Nephron (organoid): ENCODE results near the gene NACC1.
A peak's percentile ranks its signal among the peaks of the same experiment; 100 is the strongest.

ENCODE experiments used
- H3K27ac Mint-ChIP-seq, 3 experiments: 2 replicates each; pipeline ENCODE4 v1.8.0; 2020; ENCODE audit warnings: mixed read lengths in 3 of 3, mild to moderate bottlenecking in 2 of 3, moderate library complexity in 1 of 3
- H3K27me3 Mint-ChIP-seq: 2 replicates; pipeline ENCODE4 v1.8.0; 2021; ENCODE audit warnings: low read depth, mild to moderate bottlenecking, moderate library complexity, mixed read lengths
- H3K36me3 Mint-ChIP-seq: 2 replicates; pipeline ENCODE4 v1.8.0; 2020; ENCODE audit warnings: low read depth, mixed read lengths
- H3K4me1 Mint-ChIP-seq: 2 replicates; pipeline ENCODE4 v1.8.0; 2020; ENCODE audit warnings: mixed read lengths
- H3K4me3 Mint-ChIP-seq, 3 experiments: 2 replicates each; pipeline ENCODE4 v1.8.0; 2020; ENCODE audit warnings: mild to moderate bottlenecking in 3 of 3, mixed read lengths in 3 of 3, moderate library complexity in 2 of 3
- H3K9me3 Mint-ChIP-seq: 2 replicates; pipeline ENCODE4 v1.8.0; 2020; ENCODE audit warnings: mixed read lengths
- TF ChIP-seq, protein P1 (sequence below), 3 experiments: fragments of 200-600 bp; sonication (generic); IDR thresholded peaks; one replicate each; pipeline ENCODE4 v1.5.0; 2021; ENCODE audit warnings: antibody characterized with exemption in 3 of 3; ENCODE audit not compliant: unreplicated experiment in 3 of 3

Gene NACC1

DNA sequence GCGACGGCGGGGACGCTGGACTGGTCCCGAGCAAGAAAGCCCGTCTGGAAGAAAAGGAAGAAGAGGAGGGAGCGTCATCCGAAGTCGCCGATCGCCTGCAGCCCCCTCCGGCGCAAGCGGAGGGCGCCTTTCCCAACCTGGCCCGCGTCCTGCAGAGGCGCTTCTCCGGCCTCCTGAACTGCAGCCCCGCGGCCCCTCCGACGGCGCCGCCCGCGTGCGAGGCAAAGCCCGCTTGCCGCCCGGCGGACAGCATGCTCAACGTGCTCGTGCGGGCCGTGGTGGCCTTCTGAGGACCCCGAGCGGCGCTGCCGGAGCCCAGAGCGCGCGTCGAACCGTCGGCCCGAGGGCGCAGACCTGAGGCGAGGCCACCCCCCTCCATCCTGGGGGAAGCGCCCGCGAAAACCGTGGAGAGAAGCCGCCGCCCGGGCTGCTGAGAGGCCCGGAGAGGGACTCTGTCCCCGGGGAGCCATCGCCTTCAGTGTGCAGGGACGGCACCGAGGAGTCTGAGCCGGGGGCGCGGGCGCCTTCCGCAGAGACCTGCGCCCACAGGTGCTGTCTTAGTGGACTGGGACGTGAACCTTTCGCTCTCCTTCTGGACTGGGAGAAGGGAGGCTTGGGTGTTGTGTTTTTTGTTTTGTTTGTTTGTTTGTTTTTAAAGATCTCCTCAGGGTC is 35.6 kb downstream of the NACC1 start:
- Mint-ChIP-seq H3K9me3 (no peaks in the 10 kb centered on the region), H3K36me3 (peaks cover 11% of the 10 kb centered on the region), H3K27ac (peak overlapping the region; percentile 95 to 100 (median 96)), H3K4me3 (peak overlapping the region; percentile 95 to 100 (median 100)), H3K27me3 (peaks cover 5% of the 10 kb centered on the region), H3K4me1 (peaks cover 17% of the 10 kb centered on the region)
- TF ChIP-seq, protein P1, sequence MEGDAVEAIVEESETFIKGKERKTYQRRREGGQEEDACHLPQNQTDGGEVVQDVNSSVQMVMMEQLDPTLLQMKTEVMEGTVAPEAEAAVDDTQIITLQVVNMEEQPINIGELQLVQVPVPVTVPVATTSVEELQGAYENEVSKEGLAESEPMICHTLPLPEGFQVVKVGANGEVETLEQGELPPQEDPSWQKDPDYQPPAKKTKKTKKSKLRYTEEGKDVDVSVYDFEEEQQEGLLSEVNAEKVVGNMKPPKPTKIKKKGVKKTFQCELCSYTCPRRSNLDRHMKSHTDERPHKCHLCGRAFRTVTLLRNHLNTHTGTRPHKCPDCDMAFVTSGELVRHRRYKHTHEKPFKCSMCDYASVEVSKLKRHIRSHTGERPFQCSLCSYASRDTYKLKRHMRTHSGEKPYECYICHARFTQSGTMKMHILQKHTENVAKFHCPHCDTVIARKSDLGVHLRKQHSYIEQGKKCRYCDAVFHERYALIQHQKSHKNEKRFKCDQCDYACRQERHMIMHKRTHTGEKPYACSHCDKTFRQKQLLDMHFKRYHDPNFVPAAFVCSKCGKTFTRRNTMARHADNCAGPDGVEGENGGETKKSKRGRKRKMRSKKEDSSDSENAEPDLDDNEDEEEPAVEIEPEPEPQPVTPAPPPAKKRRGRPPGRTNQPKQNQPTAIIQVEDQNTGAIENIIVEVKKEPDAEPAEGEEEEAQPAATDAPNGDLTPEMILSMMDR (IDR thresholded peaks at IDR 0.05; ENCODE audit: unreplicated experiment in 3 of 3), result peak in 2 of 3 experiments; percentile 7 to 20

DNA sequence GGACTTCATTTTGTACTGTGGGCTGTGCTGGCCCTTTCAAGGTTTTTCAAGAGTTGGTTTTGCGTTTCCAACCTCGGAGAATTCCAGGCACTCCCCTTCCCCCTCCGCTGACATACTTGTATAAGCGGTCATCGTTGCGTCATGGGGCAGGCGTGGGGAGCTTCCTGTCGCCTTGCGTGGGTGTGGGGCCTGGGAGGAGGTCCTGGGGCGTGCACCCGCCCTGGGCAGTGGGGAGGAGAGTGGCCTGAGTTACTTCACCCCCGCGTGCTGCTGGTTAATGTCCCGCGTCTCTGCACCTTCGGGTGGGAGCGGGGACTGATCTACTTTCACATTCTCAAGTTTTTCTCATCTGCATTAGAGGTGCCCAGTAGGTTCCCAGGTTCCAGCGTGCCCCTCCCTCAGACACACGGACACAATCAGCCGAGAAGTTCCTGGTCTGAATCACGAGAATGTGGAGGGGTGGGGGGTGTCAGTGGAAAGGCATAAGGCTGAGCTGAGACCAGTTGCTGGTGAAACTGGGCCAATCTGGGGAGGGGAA is 36.2 kb downstream of the NACC1 start:
- TF ChIP-seq, protein P1 (IDR thresholded peaks at IDR 0.05; ENCODE audit: unreplicated experiment in 3 of 3), result no peak
- Mint-ChIP-seq H3K27me3 (peaks cover 5% of the 10 kb centered on the region), H3K36me3 (peaks cover 11% of the 10 kb centered on the region), H3K27ac (peak overlapping the region; percentile 94 to 98 (median 95)), H3K4me3 (peak overlapping the region; percentile 95 to 100 (median 100)), H3K9me3 (no peaks in the 10 kb centered on the region), H3K4me1 (peaks cover 15% of the 10 kb centered on the region)

DNA sequence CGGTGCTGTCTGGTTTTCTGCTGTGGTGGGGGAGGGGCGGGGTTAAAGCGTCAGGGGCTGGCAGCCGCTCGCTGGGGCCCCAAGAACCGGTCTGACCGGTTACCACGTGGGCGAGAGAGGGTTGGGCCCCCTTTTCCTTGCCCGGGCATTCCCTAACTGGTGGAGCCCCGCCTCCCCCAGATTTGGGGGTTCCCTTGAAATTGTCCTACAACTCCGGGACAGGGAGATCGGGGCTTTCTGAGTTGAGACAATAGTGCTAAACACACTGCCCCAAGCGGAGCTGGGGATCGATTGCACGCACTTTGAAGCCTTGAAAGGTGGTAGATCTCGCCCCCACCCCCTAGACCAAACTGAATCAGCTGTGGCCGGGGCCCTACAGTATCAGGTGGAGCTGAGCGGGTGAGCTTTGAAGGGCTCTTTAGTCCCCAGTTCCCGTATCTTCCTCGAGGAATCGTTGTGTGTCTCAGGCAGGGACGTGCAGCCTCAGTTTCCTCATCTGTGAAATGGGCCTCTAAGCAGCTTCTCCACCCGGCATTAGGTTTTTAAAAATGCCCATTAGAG is 36.9 kb downstream of the NACC1 start:
- Mint-ChIP-seq H3K4me3 (peak overlapping the region; percentile 95 to 100 (median 100)), H3K9me3 (no peaks in the 10 kb centered on the region)

DNA sequence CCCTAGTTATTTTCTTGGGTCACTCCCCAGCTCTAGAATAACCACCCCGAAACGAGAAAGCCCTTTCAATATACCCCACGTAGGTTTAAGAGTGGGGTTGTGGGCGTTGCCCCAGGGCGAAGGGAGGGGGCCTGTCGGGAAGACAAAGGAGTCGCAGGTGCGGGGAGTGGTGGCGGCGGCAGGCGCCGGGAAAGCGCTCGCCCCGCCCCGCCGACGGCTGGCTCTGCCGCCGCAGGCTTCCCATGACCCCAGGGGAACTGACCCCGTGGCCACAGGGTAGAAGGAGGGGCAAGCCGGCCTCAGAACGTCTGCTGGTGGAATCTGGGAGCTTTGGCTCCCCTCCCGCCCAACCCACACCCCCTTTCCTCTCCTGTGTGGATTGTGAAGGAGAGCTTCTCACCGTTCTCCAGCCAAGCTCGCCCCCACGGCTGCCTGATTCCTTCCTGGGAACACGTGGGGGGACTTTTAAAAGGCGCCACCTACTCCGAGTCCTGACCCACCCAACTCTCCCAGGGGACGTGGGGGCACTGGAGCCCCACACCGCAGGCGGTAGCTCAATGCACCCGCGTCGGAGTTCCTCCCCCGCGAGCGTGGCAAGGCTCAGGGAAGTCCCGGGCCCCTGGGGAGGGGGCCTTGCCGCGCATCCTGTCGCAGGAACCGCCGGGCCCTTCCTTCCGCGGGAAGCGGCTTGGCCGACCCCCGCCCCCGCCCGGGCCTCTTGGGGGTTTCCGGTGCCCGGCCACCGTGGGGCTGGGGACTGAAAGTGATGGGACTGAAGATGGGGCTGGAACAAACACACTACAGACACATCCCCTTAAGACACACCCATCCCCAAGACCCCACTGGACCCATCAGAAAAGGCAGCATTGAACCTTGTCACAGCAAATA is 37.7 kb downstream of the NACC1 start:
- peaks cover 5% of the 10 kb centered on the region for H3K27me3 Mint-ChIP-seq
- peaks cover 11% of the 10 kb centered on the region for H3K36me3 Mint-ChIP-seq
- H3K9me3 Mint-ChIP-seq, result no peaks in the 10 kb centered on the region
- H3K27ac Mint-ChIP-seq, result peak overlapping the region; percentile 94 to 98 (median 95)
- TF ChIP-seq, protein P1 (IDR thresholded peaks at IDR 0.05; ENCODE audit: unreplicated experiment in 3 of 3), result no peak
- peaks cover 11% of the 10 kb centered on the region for H3K4me1 Mint-ChIP-seq
- peak overlapping the region; percentile 95 to 100 (median 100) for H3K4me3 Mint-ChIP-seq

More for the DNA sequence above, 36.9 kb downstream of the NACC1 start:
- Mint-ChIP-seq H3K27ac (peak overlapping the region; percentile 94 to 98 (median 95)), H3K4me1 (peaks cover 11% of the 10 kb centered on the region), H3K27me3 (peaks cover 5% of the 10 kb centered on the region), H3K36me3 (peaks cover 11% of the 10 kb centered on the region)
- TF ChIP-seq, protein P1 (IDR thresholded peaks at IDR 0.05; ENCODE audit: unreplicated experiment in 3 of 3), result peak in 1 of 3 experiments; percentile 18

DNA sequence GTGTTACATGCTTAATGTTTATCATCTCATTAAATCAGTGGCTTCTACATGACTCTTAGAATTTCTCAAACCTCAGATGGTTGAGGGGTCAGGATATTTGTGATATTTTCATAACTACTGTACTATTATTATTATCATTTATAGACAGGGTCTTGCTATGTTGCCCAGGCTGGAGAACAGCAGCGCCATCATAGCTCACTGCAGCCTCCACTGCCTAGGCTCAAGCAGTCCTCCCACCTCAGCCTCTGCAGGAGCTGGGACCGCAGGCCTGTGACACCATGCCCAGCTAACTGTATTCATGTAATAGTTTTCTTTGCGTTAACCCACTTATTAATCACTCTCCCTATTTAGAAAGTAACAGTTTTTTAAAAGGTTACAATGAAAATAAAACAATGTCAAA is 41.6 kb downstream of the NACC1 start:
- H3K4me3 Mint-ChIP-seq, result peak overlapping the region in 1 of 3 experiments; percentile 43
- TF ChIP-seq, protein P1 (IDR thresholded peaks at IDR 0.05; ENCODE audit: unreplicated experiment in 3 of 3), result no peak

More for the DNA sequence above, 41.6 kb downstream of the NACC1 start:
- H3K4me1 Mint-ChIP-seq, result peaks cover 36% of the 10 kb centered on the region
- peak overlapping the region; percentile 29 to 53 (median 44) for H3K27ac Mint-ChIP-seq
- H3K9me3 Mint-ChIP-seq, result no peaks in the 10 kb centered on the region
- H3K27me3 Mint-ChIP-seq, result no peaks in the 10 kb centered on the region
- peaks cover under 1% of the 10 kb centered on the region for H3K36me3 Mint-ChIP-seq
